ENCODE measurements around the gene MYO1D. TPM values are rescaled to one million over a fixed set of nuclear protein-coding genes. Genes with fewer than 3 reads are reported as not detected.

The MYO1D gene
- total and polyA plus RNA-seq, 2 donors (not counting 3 experiments of a cell fraction or from before 2014, with no cell fraction given): 37.8 to 85.5 TPM

GRCh38 chr17:32696426-32696825, 180.5 kb downstream of the MYO1D start:
- H3K9me3 ChIP-seq (replicated peaks; ENCODE audit: control insufficient read depth, insufficient read depth, low read length): no peaks in the 10 kb centered on the region
- no peak overlapping the region for H3K4me2 ChIP-seq (ENCODE audit: insufficient read depth, low read length)
- TF ChIP-seq MYC (IDR thresholded peaks at IDR 0.05; ENCODE audit: low read depth, low read length) (no peak), POLR2A (IDR thresholded peaks at IDR 0.05; ENCODE audit: low read depth, low read length) (no peak), MAX (IDR thresholded peaks at IDR 0.05; ENCODE audit: insufficient read depth, insufficient read length) (no peak), POLR2AphosphoS5 (IDR thresholded peaks at IDR 0.05; ENCODE audit: insufficient read depth, low read depth, low read length) (no peak), JUN (IDR thresholded peaks at IDR 0.05; ENCODE audit: borderline replicate concordance, insufficient read depth, insufficient read length, low read depth) (no peak), GATA2 (IDR thresholded peaks at IDR 0.05; ENCODE audit: insufficient read depth, insufficient read length, low read depth, low read length) (no peak), FOS (IDR thresholded peaks at IDR 0.05; ENCODE audit: borderline replicate concordance, insufficient read depth, low read length) (no peak), EZH2 (IDR thresholded peaks at IDR 0.05; ENCODE audit: borderline replicate concordance, low read depth, low read length, severe bottlenecking) (no peak), CTCF (IDR thresholded peaks at IDR 0.05; ENCODE audit: extremely low read depth in 1 of 2, insufficient read depth in 1 of 2, low read depth in 1 of 2, low read length in 2 of 2) (no peak)
- H3K27me3 ChIP-seq (ENCODE audit: control insufficient read depth in 2 of 2, insufficient read depth in 2 of 2, low read length in 2 of 2): no peaks in the 10 kb centered on the region
- no peak overlapping the region for H3K9ac ChIP-seq (replicated peaks; ENCODE audit: extremely low read depth, insufficient read depth, low read length)
- intact Hi-C loops (cut with micrococcal nuclease) (no loop called here), dilution Hi-C loops (cut with MboI; ENCODE audit: extremely low pct_ligation_motif_present, low sequenced_read_pairs) (no loop called here)
- FAIRE-seq (no peak), DNase-seq (ENCODE audit: low read depth, low spot score) (no peak)
- ChIA-PET CTCF (interaction anchor here (0.6 to 1.9 kb wide), 4 partner anchors 11 to 37 kb away, joined by 3 to 7 read pairs (median 4); no protein-coding TSS in a partner anchor), POLR2A (no interaction called here)
- no peak overlapping the region for H3K4me3 ChIP-seq (replicated peaks in 1 of 3; ENCODE audit: insufficient read depth in 1 of 3, low read depth in 1 of 3, low read length in 3 of 3)
- H4K20me1 ChIP-seq (replicated peaks; ENCODE audit: control insufficient read depth, extremely low read depth, insufficient read depth, low read length): no peaks in the 10 kb centered on the region
- BruUV-seq (replicated peaks): no TSS peak
- H3K27ac ChIP-seq (ENCODE audit: insufficient read depth, low read depth, low read length): no peak overlapping the region
- H3K9me1 ChIP-seq (replicated peaks; ENCODE audit: control insufficient read depth, extremely low read depth, insufficient read depth, low read length): no peaks in the 10 kb centered on the region
- H2AFZ ChIP-seq (ENCODE audit: low read depth, low read length): no peak overlapping the region
- peaks cover 3% of the 10 kb centered on the region for H3K4me1 ChIP-seq (ENCODE audit: control insufficient read depth, extremely low read depth, insufficient read depth, low read length)
- peaks cover 0 to 2% of the 10 kb centered on the region in 2 experiments for H3K36me3 ChIP-seq (ENCODE audit: control insufficient read depth in 2 of 2, extremely low read depth in 1 of 2, insufficient read depth in 2 of 2, low read length in 2 of 2)
- H3K79me2 ChIP-seq (ENCODE audit: control insufficient read depth, insufficient read depth, low read length): no peaks in the 10 kb centered on the region
